ENCODE measurements around the gene LIAS. TPM values are rescaled to one million over a fixed set of nuclear protein-coding genes. Genes with fewer than 3 reads are reported as not detected.
"Not testable (repeated sequence)": the region's sequence is repeated elsewhere in the genome, so short reads cannot be mapped to it uniquely, and the experiment has no call there.

The LIAS gene
- total RNA-seq, 2 experiments from 2014 or later = 14.5 to 16.6 TPM

- Mint-ChIP-seq H3K9me3 (ENCODE audit: low read depth) (no peaks in the 10 kb centered on the region), H3K4me1 (no peaks in the 10 kb centered on the region), H3K4me3 (no peak overlapping the region), H3K27ac (no peak overlapping the region), H3K36me3 (peaks cover 9% of the 10 kb centered on the region), H3K27me3 (no peaks in the 10 kb centered on the region)
- CTCF ChIA-PET = no interaction called here
- DNase-seq (no peak), ATAC-seq (no peak)
Measured at GRCh38 chr4:39495446-39496213, 36.8 kb downstream of the LIAS start.

GRCh38 chr4:39497909-39498726, 39.3 kb downstream of the LIAS start:
- Mint-ChIP-seq H3K27ac (no peak overlapping the region), H3K27me3 (no peaks in the 10 kb centered on the region), H3K36me3 (peaks cover 13% of the 10 kb centered on the region), H3K4me3 (no peak overlapping the region), H3K9me3 (ENCODE audit: low read depth) (no peaks in the 10 kb centered on the region), H3K4me1 (no peaks in the 10 kb centered on the region)
- peak; percentile 29 for DNase-seq
- ATAC-seq = no peak
- CTCF ChIA-PET = no interaction called here

GRCh38 chr4:39498727-39499020, 39.8 kb downstream of the LIAS start:
- Mint-ChIP-seq H3K27ac (no peak overlapping the region), H3K9me3 (ENCODE audit: low read depth) (no peaks in the 10 kb centered on the region), H3K36me3 (peaks cover 18% of the 10 kb centered on the region), H3K27me3 (no peaks in the 10 kb centered on the region), H3K4me1 (no peaks in the 10 kb centered on the region), H3K4me3 (no peak overlapping the region)
- DNase-seq = no peak
- CTCF ChIA-PET = no interaction called here
- ATAC-seq = no peak

GRCh38 chr4:39502019-39502663, 43.3 kb downstream of the LIAS start:
- ATAC-seq (no peak), DNase-seq (peak; percentile 8)
- CTCF ChIA-PET = no interaction called here
- Mint-ChIP-seq H3K27ac (no peak overlapping the region), H3K4me3 (no peak overlapping the region), H3K36me3 (peaks cover 30% of the 10 kb centered on the region), H3K27me3 (no peaks in the 10 kb centered on the region), H3K4me1 (no peaks in the 10 kb centered on the region), H3K9me3 (ENCODE audit: low read depth) (no peaks in the 10 kb centered on the region)

- H3K27me3 Mint-ChIP-seq; CTCF ChIA-PET; H3K9me3 Mint-ChIP-seq (ENCODE audit: low read depth); ATAC-seq; H3K4me3 Mint-ChIP-seq; H3K4me1 Mint-ChIP-seq; H3K27ac Mint-ChIP-seq: not testable (repeated sequence)
- H3K36me3 Mint-ChIP-seq = peaks cover 30% of the 10 kb centered on the region
- DNase-seq = peak; percentile 1
Measured at GRCh38 chr4:39502664-39503035, 43.8 kb downstream of the LIAS start.

GRCh38 chr4:39504538-39504937, 45.7 kb downstream of the LIAS start:
- H3K36me3 Mint-ChIP-seq = peaks cover 24% of the 10 kb centered on the region
- H3K27me3 Mint-ChIP-seq = no peaks in the 10 kb centered on the region
- H3K27ac Mint-ChIP-seq = no peak overlapping the region
- no peaks in the 10 kb centered on the region for H3K9me3 Mint-ChIP-seq (ENCODE audit: low read depth)
- H3K4me1 Mint-ChIP-seq = no peaks in the 10 kb centered on the region
- DNase-seq = no peak
- CTCF ChIA-PET = no interaction called here
- no peak for ATAC-seq
- H3K4me3 Mint-ChIP-seq = no peak overlapping the region

GRCh38 chr4:39505581-39505980, 46.7 kb downstream of the LIAS start:
- no peak for DNase-seq
- CTCF ChIA-PET = interaction anchor here (1.1 kb wide), 1 partner anchor 551 kb away, joined by 3 read pairs; the partner anchor contains the start of gene N4BP2
- Mint-ChIP-seq H3K27ac (no peak overlapping the region), H3K9me3 (ENCODE audit: low read depth) (no peaks in the 10 kb centered on the region), H3K4me1 (no peaks in the 10 kb centered on the region), H3K36me3 (peaks cover 24% of the 10 kb centered on the region), H3K27me3 (no peaks in the 10 kb centered on the region), H3K4me3 (no peak overlapping the region)
- ATAC-seq = no peak

GRCh38 chr4:39510348-39510929, 51.6 kb downstream of the LIAS start:
- CTCF ChIA-PET = no interaction called here
- ATAC-seq = no peak
- Mint-ChIP-seq H3K27ac (no peak overlapping the region), H3K4me1 (no peaks in the 10 kb centered on the region), H3K27me3 (no peaks in the 10 kb centered on the region), H3K36me3 (peaks cover 18% of the 10 kb centered on the region), H3K9me3 (ENCODE audit: low read depth) (no peaks in the 10 kb centered on the region), H3K4me3 (no peak overlapping the region)
- DNase-seq = peak; percentile 1

- H3K9me3 Mint-ChIP-seq (ENCODE audit: low read depth); H3K4me3 Mint-ChIP-seq; H3K27ac Mint-ChIP-seq; ATAC-seq; DNase-seq; H3K4me1 Mint-ChIP-seq; CTCF ChIA-PET; H3K27me3 Mint-ChIP-seq: not testable (repeated sequence)
- H3K36me3 Mint-ChIP-seq = peaks cover 19% of the 10 kb centered on the region
Measured at GRCh38 chr4:39514266-39514665, 55.4 kb downstream of the LIAS start.

GRCh38 chr4:39514888-39515401, 56.1 kb downstream of the LIAS start:
- Mint-ChIP-seq H3K36me3 (peaks cover 16% of the 10 kb centered on the region), H3K27me3 (no peaks in the 10 kb centered on the region), H3K27ac (no peak overlapping the region), H3K4me1 (no peaks in the 10 kb centered on the region), H3K9me3 (ENCODE audit: low read depth) (no peaks in the 10 kb centered on the region), H3K4me3 (no peak overlapping the region)
- ATAC-seq (no peak), DNase-seq (no peak)
- CTCF ChIA-PET = no interaction called here

GRCh38 chr4:39515669-39516401, 57.0 kb downstream of the LIAS start:
- DNase-seq; H3K27me3 Mint-ChIP-seq; ATAC-seq; H3K4me3 Mint-ChIP-seq; CTCF ChIA-PET; H3K4me1 Mint-ChIP-seq; H3K27ac Mint-ChIP-seq; H3K9me3 Mint-ChIP-seq (ENCODE audit: low read depth): not testable (repeated sequence)
- peaks cover 16% of the 10 kb centered on the region for H3K36me3 Mint-ChIP-seq

- Mint-ChIP-seq H3K27me3 (no peaks in the 10 kb centered on the region), H3K4me3 (no peak overlapping the region), H3K9me3 (ENCODE audit: low read depth) (no peaks in the 10 kb centered on the region), H3K27ac (no peak overlapping the region), H3K36me3 (peaks cover 14% of the 10 kb centered on the region), H3K4me1 (no peaks in the 10 kb centered on the region)
- CTCF ChIA-PET = no interaction called here
- DNase-seq = no peak
- ATAC-seq = no peak
Measured at GRCh38 chr4:39516407-39516966, 57.6 kb downstream of the LIAS start.

- no peaks in the 10 kb centered on the region for H3K9me3 Mint-ChIP-seq (ENCODE audit: low read depth)
- H3K27me3 Mint-ChIP-seq = no peaks in the 10 kb centered on the region
- H3K4me3 Mint-ChIP-seq = no peak overlapping the region
- ATAC-seq = no peak
- DNase-seq = no peak
- H3K4me1 Mint-ChIP-seq = no peaks in the 10 kb centered on the region
- H3K27ac Mint-ChIP-seq = no peak overlapping the region
- peaks cover 5% of the 10 kb centered on the region for H3K36me3 Mint-ChIP-seq
- CTCF ChIA-PET = no interaction called here
Measured at GRCh38 chr4:39518484-39518883, 59.6 kb downstream of the LIAS start.

Measured in activated CD8-positive, alpha-beta memory T cell treated with anti-CD3 and anti-CD28 coated beads, Interleukin-2, amount 10 ng/mL, durations not matched to agents 7 days and 5 days (primary cell).